ENCODE results near the gene ARSG.

Gene ARSG

GRCh38 chr17:68429881-68430280 is 138.6 kb downstream of the ARSG start:
- H3K4me3 ChIP-seq (ENCODE audit: low read depth, low read length), result no peak overlapping the region
- TF ChIP-seq MAX (IDR thresholded peaks at IDR 0.05; ENCODE audit: low read depth, low read length), result no peak
- no peak for TF ChIP-seq CTCF (IDR thresholded peaks at IDR 0.05; ENCODE audit: low read depth, low read length)
- no peak for TF ChIP-seq MYC (IDR thresholded peaks at IDR 0.05; ENCODE audit: low read depth, low read length)
- TF ChIP-seq POLR2A (IDR thresholded peaks at IDR 0.05; ENCODE audit: extremely low read depth, insufficient read length), result no peak
- DNase-seq (ENCODE audit: low read depth), result no peak

- no peak for DNase-seq (ENCODE audit: low read depth)
- no peak for TF ChIP-seq MAX (IDR thresholded peaks at IDR 0.05; ENCODE audit: low read depth, low read length)
- no peak for TF ChIP-seq CTCF (IDR thresholded peaks at IDR 0.05; ENCODE audit: low read depth, low read length)
- no peak for TF ChIP-seq MYC (IDR thresholded peaks at IDR 0.05; ENCODE audit: low read depth, low read length)
- no peak for TF ChIP-seq POLR2A (IDR thresholded peaks at IDR 0.05; ENCODE audit: extremely low read depth, insufficient read length)
- H3K4me3 ChIP-seq (ENCODE audit: low read depth, low read length), result no peak overlapping the region
These were observed 139.8 kb downstream of the ARSG start for GRCh38 chr17:68431045-68431608.

- peak; percentile 61 for DNase-seq (ENCODE audit: low read depth)
- no peak overlapping the region for H3K4me3 ChIP-seq (ENCODE audit: low read depth, low read length)
- no peak for TF ChIP-seq POLR2A (IDR thresholded peaks at IDR 0.05; ENCODE audit: extremely low read depth, insufficient read length)
- TF ChIP-seq MYC (IDR thresholded peaks at IDR 0.05; ENCODE audit: low read depth, low read length), result no peak
- peak; percentile 32 for TF ChIP-seq CTCF (IDR thresholded peaks at IDR 0.05; ENCODE audit: low read depth, low read length)
These were observed 140.4 kb downstream of the ARSG start for GRCh38 chr17:68431661-68432071.

- TF ChIP-seq CTCF (IDR thresholded peaks at IDR 0.05; ENCODE audit: low read depth, low read length) (no peak), MYC (IDR thresholded peaks at IDR 0.05; ENCODE audit: low read depth, low read length) (no peak), POLR2A (IDR thresholded peaks at IDR 0.05; ENCODE audit: extremely low read depth, insufficient read length) (no peak), MAX (IDR thresholded peaks at IDR 0.05; ENCODE audit: low read depth, low read length) (no peak)
- no peak overlapping the region for H3K4me3 ChIP-seq (ENCODE audit: low read depth, low read length)
- DNase-seq (ENCODE audit: low read depth), result no peak
These were observed 141.0 kb downstream of the ARSG start for GRCh38 chr17:68432086-68432864.

- TF ChIP-seq POLR2A (IDR thresholded peaks at IDR 0.05; ENCODE audit: extremely low read depth, insufficient read length), result no peak
- TF ChIP-seq CTCF (IDR thresholded peaks at IDR 0.05; ENCODE audit: low read depth, low read length), result no peak
- no peak for TF ChIP-seq MAX (IDR thresholded peaks at IDR 0.05; ENCODE audit: low read depth, low read length)
- TF ChIP-seq MYC (IDR thresholded peaks at IDR 0.05; ENCODE audit: low read depth, low read length), result no peak
- no peak overlapping the region for H3K4me3 ChIP-seq (ENCODE audit: low read depth, low read length)
- no peak for DNase-seq (ENCODE audit: low read depth)
These were observed 141.9 kb downstream of the ARSG start for GRCh38 chr17:68433211-68433610.
